ENCODE measurements around the gene TRIM65. TPM values are rescaled to one million over a fixed set of nuclear protein-coding genes. Genes with fewer than 3 reads are reported as not detected.

TRIM65 gene
- total and polyA plus RNA-seq, 2 experiments from 2014 or later, result 13.8 to 54.0 TPM

DNA sequence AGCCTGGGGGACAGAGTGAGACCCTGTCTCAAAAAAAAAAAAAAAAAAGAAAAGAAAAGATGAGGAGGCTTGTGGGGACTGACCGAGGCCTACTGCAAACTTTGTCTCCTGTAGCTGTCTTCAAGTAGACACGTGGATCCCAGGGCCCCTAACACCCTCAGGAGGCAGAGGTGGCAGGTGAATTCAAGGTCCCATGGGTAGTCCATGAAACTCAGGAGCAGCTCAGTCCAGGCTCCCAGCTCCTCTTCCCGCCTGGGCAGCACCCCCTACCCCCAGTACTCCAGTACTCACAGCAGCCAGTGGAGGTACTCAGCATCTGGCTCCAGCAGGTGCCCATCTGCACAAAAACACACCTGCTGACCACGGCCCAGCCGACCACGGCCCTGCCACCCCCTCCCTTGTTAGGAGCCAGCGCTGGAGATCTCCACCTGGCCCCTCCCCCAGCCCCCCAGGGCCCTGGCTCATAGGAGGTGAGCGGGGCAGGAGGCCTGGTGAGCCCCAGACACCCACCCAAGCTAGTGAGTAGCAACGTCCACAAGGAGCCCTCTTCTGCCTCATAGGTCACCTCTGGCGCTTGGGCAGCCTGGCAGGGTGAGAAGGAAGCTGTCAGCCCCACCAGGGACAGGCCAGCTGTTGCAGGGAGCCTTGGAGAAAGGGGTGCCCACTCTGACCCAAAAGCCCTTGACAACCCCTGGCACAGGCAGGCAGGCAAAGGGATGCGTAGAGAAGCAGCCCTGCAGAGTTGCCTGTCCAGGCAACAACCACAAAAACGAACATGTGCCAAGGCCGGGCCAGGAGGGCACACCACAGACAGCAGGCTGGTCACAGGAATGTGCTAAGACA, 4.2 kb upstream of the TRIM65 start:
- Histone ChIP-seq H4K20me1 (replicated peaks; ENCODE audit: insufficient read depth) (peaks cover 6% of the 10 kb centered on the region; the same call in 1 of the 2 replicates), H3K27ac (ENCODE audit: low read depth) (no peak overlapping the region), H3K9me2 (ENCODE audit: insufficient read depth) (no peaks in the 10 kb centered on the region), H3K4me2 (no peak overlapping the region), H3K36me3 (ENCODE audit: insufficient read depth) (peaks cover 13% of the 10 kb centered on the region), H3K27me3 (ENCODE audit: insufficient read depth) (no peaks in the 10 kb centered on the region), H3K79me2 (replicated peaks; ENCODE audit: insufficient read depth) (peaks cover 17% of the 10 kb centered on the region), H3F3A (replicated peaks; ENCODE audit: low read depth) (peaks cover 41% of the 10 kb centered on the region), H3K4me3 (no peak overlapping the region), H2AFZ (no peak overlapping the region), H3K4me1 (ENCODE audit: insufficient read depth) (peaks cover 15% of the 10 kb centered on the region)
- peaks cover 8% of the 10 kb centered on the region; the same call in 2 of the 3 replicates for H3K4me1 Mint-ChIP-seq
- no peaks in the 10 kb centered on the region for H3K9me3 Mint-ChIP-seq
- DNase-seq (ENCODE audit: low spot score), result no peak
- peaks cover 40% of the 10 kb centered on the region for H3K36me3 Mint-ChIP-seq (ENCODE audit: low read depth)
- H3K27me3 Mint-ChIP-seq (ENCODE audit: insufficient read depth, low read depth, poor library complexity), result peaks cover 4% of the 10 kb centered on the region
- no peak overlapping the region for H3K27ac Mint-ChIP-seq
- no peak overlapping the region for H3K4me3 Mint-ChIP-seq
- ATAC-seq, result no peak
- TF ChIP-seq, protein P1, sequence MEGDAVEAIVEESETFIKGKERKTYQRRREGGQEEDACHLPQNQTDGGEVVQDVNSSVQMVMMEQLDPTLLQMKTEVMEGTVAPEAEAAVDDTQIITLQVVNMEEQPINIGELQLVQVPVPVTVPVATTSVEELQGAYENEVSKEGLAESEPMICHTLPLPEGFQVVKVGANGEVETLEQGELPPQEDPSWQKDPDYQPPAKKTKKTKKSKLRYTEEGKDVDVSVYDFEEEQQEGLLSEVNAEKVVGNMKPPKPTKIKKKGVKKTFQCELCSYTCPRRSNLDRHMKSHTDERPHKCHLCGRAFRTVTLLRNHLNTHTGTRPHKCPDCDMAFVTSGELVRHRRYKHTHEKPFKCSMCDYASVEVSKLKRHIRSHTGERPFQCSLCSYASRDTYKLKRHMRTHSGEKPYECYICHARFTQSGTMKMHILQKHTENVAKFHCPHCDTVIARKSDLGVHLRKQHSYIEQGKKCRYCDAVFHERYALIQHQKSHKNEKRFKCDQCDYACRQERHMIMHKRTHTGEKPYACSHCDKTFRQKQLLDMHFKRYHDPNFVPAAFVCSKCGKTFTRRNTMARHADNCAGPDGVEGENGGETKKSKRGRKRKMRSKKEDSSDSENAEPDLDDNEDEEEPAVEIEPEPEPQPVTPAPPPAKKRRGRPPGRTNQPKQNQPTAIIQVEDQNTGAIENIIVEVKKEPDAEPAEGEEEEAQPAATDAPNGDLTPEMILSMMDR (conservative IDR thresholded peaks at IDR 0.05; ENCODE audit: low read depth in 2 of 2), result no peak
- no peak for TF ChIP-seq CREB1 (CRISPR knock-in tag; IDR thresholded peaks at IDR 0.05; ENCODE audit: low read depth)
- TF ChIP-seq JUNB (IDR thresholded peaks at IDR 0.05; ENCODE audit: unreplicated experiment), result no peak
- TF ChIP-seq, protein P2, sequence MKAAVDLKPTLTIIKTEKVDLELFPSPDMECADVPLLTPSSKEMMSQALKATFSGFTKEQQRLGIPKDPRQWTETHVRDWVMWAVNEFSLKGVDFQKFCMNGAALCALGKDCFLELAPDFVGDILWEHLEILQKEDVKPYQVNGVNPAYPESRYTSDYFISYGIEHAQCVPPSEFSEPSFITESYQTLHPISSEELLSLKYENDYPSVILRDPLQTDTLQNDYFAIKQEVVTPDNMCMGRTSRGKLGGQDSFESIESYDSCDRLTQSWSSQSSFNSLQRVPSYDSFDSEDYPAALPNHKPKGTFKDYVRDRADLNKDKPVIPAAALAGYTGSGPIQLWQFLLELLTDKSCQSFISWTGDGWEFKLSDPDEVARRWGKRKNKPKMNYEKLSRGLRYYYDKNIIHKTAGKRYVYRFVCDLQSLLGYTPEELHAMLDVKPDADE (IDR thresholded peaks at IDR 0.05), result no peak
- TF ChIP-seq NANOG (IDR thresholded peaks at IDR 0.05; ENCODE audit: borderline replicate concordance), result no peak
- no peak for TF ChIP-seq POLR2AphosphoS5 (IDR thresholded peaks at IDR 0.05; ENCODE audit: low read depth)
- no peak for TF ChIP-seq EZH2 (IDR thresholded peaks at IDR 0.05; ENCODE audit: low read depth, unreplicated experiment)
- TF ChIP-seq EZH2phosphoT487 (IDR thresholded peaks at IDR 0.05; ENCODE audit: unreplicated experiment), result no peak
- no peak for TF ChIP-seq STAT1 (IDR thresholded peaks at IDR 0.05; ENCODE audit: unreplicated experiment)
- no peak for TF ChIP-seq REST (IDR thresholded peaks at IDR 0.05; ENCODE audit: unreplicated experiment)
